Measurements from ENCODE around the gene HPD. TPM values are rescaled to one million over a fixed set of nuclear protein-coding genes. Genes with fewer than 3 reads are reported as not detected.

The HPD gene
- total RNA-seq, 1 donor from 2014 or later: 1,410 TPM

- DNase-seq (ENCODE audit: low spot score) (peak; percentile 86), ATAC-seq (peak; percentile 84)
Measured at GRCh38 chr12:121812320-121812871, 46.3 kb downstream of the HPD start.

- ATAC-seq: peak; percentile 86
- peak; percentile 85 for DNase-seq (ENCODE audit: low spot score)
Measured at GRCh38 chr12:121811434-121812319, 47.0 kb downstream of the HPD start.

- DNase-seq (ENCODE audit: low spot score) (no peak), ATAC-seq (no peak)
Measured at GRCh38 chr12:121810833-121811433, 47.7 kb downstream of the HPD start.

GRCh38 chr12:121810234-121810817, 48.3 kb downstream of the HPD start:
- DNase-seq (ENCODE audit: low spot score) (peak; percentile 48), ATAC-seq (no peak)

GRCh38 chr12:121809712-121810116, 48.9 kb downstream of the HPD start:
- DNase-seq (ENCODE audit: low spot score): no peak
- no peak for ATAC-seq

GRCh38 chr12:121808623-121809022, 50.0 kb downstream of the HPD start:
- no peak for DNase-seq (ENCODE audit: low spot score)
- ATAC-seq: no peak

- DNase-seq (ENCODE audit: low spot score) (no peak), ATAC-seq (no peak)
Measured at GRCh38 chr12:121807642-121808347, 50.9 kb downstream of the HPD start.

GRCh38 chr12:121806546-121807423, 51.9 kb downstream of the HPD start:
- peak; percentile 50 for ATAC-seq
- peak; percentile 84 for DNase-seq (ENCODE audit: low spot score)

GRCh38 chr12:121806009-121806545, 52.6 kb downstream of the HPD start:
- DNase-seq (ENCODE audit: low spot score): peak; percentile 50
- peak; percentile 2 for ATAC-seq

GRCh38 chr12:121805171-121806008, 53.3 kb downstream of the HPD start:
- ATAC-seq (no peak), DNase-seq (ENCODE audit: low spot score) (no peak)

GRCh38 chr12:121804417-121805111, 54.1 kb downstream of the HPD start:
- peak; percentile 71 for DNase-seq (ENCODE audit: low spot score)

GRCh38 chr12:121803861-121804416, 54.7 kb downstream of the HPD start, which contains the start of gene SETD1B:
SETD1B (plus strand) TSS chr12:121804009; CDS start chr12:121804738, 729 bp downstream.
- peak; percentile 5 for ATAC-seq
- peak; percentile 68 for DNase-seq (ENCODE audit: low spot score)

More at GRCh38 chr12:121804417-121805111, 54.1 kb downstream of the HPD start:
- peak; percentile 1 for ATAC-seq

- DNase-seq (ENCODE audit: low spot score) (peak; percentile 92), ATAC-seq (peak; percentile 29)
Measured at GRCh38 chr12:121802843-121803698, 55.6 kb downstream of the HPD start.

GRCh38 chr12:121802485-121802842, 56.2 kb downstream of the HPD start:
- ATAC-seq: no peak
- DNase-seq (ENCODE audit: low spot score): no peak

- ATAC-seq: no peak
Measured at GRCh38 chr12:121801595-121802484, 56.8 kb downstream of the HPD start.

More at GRCh38 chr12:121801595-121802484, 56.8 kb downstream of the HPD start:
- DNase-seq (ENCODE audit: low spot score): no peak
